CD4-positive, alpha-beta T cell treated with Interleukin-15 for 4 hours (primary cell): ENCODE results near the gene CTIF.

Source experiments
- DNase-seq: peaks from one replicate; pipeline ENCODE4 v3.0.0-alpha.2; 2020; ENCODE audit warnings: low spot score

Gene CTIF

DNA sequence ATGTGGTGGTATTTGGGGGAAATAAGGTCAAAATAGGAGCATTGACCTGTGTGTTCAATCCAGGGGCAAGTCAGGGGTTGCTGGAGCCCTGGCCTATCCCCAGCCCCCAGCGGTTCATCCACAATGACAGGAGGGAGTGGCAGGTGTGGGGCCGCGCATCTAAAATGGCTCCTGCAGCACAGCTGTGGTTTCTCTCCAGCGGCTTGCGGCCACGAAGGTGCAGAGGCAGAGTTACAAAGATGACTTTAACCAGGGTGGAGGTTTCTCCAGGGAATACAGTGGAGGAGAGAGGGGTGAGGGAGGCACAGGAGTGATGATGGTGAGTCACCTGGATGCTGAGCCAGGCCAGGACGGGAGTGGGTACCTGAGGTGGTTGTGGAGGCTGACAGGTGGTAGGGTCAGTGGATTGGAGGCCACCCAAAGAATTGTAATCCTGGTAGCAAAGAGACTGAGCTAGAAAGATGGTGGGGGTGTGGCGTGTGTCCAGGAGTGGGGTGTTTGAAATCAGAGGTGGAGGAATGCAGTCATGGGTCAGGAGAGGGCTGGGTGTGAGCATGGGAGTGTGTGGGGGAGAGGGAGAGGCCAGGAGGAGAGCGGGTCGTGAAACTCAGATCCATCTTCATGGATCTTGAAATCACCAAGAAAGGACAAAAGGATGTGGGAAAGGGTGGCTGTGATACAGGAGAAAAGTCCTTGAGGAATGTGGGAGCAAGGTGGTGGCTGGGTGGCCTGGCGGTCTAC lies 83.2 kb downstream of the CTIF start:
- no peak for DNase-seq

DNA sequence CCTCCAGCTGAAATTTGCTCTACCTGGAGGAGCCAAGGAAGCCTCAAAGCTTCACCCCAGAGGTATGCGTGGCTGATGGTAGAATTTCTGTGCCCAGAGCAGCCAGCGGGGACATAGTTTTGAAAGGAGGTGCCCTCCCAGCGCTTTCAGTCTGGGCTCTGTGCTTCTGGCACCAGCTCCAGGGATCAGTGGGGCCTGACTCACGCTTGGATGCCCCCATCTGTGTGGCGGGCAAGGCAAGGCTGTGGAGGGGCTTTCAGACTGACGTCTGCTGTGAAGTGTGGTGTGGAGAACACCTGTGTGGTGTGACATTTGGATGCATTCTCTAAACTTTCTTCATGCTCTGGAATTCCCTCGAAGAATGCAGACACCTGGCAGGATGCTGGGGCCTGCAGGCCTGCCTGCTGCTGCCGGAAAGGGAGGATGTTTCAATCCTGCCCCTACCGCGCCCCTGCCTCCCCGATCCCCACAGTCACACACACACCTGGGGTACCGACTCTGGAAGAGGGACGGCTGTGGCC lies 84.1 kb downstream of the CTIF start:
- no peak for DNase-seq

DNA sequence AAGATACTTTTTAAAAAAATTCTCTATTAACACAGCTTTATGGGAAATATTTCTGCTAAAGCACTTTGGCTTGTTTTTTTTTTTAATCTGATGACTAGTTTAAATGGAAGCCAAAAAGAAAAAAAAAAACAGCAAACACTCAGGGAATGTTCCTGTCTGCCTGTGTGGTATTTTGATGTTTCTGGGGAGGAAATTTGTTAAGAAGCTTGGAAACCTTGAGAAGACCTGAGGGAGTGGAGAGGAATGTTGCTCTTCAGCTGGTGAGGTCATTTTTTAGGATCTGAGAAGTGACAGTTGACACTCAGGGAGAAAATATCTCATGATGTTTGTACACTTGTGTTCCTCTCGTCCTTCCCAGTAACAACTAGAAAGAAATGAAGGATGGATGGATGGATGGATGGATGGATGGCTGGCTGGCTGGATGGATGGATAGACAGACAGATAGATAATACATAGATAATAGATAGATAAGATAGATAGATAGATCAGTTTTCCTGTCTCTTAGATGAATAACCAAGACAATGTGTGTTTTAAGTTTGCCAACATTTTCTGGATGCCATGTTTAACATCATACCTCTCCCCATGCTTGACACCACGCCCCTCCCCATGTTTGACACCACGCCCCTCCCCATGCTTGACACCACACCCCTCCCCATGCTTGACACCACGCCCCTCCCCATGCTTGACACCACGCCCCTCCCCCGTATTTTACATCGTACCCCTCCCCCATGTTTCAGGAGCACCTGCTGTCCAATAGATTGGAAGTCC lies 84.8 kb downstream of the CTIF start:
- DNase-seq: no peak

DNA sequence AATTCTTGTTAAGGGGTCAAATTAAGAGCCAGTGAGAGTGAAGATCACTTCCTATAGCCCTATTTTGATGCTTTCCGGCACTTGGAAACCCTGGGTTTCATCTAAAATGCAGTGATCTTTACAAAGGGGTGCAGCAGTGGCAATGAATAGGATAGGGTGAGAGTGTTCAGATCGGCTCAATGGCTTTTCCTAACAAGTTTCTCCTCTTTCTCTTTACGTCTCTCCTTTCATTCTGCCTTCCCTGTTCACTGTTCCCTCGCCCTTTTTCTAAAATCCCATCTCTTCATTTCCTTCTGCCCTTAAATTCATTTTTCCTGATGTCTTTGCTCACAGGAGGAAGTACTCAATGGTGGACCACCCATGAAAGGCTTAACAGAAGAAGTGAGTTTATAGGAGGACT lies 86.0 kb downstream of the CTIF start:
- DNase-seq: no peak

DNA sequence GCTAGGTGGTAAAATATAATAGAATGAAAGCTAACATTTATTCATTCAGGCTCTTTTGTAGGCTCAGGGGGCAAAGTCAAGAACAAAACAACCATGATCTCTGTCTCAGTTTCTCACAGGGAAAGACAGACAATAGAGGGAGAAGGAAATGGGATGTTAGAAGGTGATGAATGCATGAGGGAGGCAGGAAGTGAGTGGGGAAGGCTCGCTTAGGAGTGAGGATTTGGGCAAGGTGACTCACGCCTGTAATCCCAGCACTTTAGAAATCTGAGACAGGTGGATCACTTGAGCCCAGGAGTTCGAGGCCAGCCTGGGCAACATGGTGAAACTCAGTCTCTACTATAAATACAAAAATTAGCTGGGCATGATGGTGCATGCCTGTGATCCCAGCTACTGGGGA lies 88.4 kb downstream of the CTIF start:
- DNase-seq: no peak

DNA sequence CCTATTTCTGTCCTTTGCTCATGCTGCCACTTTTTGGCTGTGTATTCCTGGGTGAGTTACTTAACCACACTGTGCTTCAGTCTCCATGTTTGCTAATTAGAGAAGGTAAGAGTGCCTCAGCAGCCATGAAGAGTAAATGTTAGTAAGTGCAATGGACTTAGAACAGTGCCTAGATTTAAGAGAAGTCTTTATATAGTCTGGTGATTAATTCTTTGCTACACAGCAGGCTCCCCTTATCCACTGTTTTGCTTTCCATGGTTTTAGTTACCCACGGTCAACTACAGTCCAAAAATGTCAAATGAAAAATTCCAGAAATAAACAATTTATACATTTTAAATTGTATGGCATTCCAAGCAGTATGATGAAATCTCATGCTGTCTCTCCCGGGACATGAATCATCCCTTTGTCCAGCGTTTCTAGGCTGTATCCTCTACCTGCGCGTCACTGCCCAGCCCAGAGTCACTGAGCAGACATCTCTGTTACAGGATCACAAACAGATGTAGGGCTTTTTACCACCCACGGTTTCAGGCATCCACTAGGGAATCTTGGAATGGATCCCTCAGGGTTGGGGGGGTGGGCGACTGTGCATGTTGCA lies 91.0 kb downstream of the CTIF start:
- DNase-seq: no peak

DNA sequence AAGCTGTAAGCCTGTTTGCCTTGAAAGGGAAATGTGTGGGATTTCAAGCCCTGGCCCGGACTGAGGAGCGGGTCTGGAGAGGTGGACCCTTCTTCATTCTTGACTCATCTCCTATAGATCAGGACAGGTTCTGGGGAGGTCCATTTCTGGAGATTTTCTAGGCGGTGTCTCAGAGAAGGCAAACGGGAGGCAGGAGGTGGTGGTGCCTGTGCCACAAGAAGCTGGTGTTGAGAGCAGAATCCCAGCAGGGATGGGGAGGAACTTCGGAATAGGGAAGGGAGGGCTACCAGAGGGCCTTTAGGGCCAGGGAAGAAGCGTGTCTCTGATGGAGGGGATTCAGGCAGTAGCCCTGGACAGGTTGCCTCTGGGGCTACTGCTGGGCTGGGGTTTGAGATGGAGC lies 93.0 kb downstream of the CTIF start:
- no peak for DNase-seq

DNA sequence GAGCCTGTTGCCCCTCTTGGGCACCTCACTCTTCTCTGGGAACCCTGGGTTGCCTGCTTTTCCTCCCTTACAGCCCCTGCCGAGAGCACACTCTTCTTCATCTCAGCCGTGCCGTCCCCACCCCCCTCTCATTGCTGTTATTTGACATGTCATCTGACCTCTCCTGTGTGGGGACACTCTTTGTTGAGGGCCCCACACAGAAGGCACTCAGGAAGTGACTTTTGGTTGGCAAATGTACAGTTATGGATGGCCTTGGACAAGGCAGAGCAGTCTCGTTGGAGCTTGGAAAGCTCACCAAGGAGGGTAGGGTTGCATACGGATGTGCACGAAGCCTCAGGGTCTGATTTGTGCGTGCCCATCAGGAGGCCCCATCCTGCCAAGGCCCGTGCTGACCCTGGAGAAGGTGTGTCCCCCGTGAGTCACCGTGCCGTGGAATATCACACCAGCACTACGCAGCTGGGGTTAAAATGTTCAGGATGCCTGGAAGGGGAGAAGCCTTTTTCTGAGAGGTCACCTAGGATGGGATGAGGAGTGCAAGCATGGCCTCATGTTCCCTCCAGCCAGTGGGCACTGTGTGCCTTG lies 93.9 kb downstream of the CTIF start:
- DNase-seq: no peak

DNA sequence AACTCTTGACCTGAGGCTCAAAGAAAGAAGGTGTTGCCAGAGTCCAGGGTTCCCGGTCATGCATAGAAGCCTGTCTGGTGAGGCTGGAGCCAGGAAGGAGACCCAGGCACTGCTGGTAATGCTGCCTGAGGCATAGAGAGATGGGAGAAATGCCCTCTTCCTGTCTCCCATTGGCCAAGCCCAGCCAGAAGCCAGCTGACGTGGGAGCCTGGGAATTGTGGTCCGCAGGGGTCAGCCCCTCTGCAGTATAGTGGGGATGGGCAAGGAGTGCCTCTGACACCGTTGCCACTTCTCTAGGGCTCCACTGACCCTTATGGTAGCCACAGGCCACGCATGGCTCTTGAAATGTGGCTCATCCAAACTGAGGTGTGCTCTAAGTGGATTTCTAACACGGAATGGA lies 95.7 kb downstream of the CTIF start:
- DNase-seq: no peak

DNA sequence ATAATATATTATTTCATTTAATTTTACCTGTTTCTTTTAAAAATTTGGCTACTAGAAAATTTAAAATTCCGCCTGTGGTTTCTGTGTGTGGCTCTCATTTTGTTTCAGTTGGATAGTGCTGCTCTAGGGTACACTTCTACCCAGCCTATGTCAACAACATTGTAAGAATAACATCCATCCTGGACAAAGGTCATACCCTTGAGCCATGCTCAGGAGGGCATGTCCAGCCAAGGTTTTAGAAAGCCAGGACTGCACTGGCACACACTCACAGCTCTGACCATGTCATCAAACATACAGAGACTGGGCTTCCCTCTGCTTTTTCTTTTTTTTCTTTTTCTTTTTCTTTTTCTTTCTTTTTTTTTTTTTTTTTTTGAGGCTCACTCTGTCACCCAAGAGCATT lies 96.1 kb downstream of the CTIF start:
- no peak for DNase-seq

DNA sequence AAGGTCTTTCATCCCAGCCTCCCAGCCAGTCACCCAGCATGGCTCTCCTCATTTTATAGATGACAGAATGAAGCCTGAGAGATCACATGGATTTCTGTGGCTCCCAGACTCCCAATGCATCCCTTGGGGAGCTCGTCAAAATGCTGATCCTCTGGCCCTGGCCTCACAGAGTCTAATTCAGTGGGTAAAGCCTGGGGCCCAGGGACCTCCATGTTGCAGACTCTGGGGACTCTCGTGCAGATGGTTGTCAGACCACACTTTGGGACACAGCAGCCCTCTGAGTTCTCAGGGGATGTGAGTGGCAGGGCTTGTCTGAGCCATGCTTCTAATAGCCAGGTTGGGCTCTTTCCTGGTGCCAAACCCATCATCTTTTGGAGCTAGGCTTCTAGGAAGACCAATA lies 97.0 kb downstream of the CTIF start:
- no peak for DNase-seq

DNA sequence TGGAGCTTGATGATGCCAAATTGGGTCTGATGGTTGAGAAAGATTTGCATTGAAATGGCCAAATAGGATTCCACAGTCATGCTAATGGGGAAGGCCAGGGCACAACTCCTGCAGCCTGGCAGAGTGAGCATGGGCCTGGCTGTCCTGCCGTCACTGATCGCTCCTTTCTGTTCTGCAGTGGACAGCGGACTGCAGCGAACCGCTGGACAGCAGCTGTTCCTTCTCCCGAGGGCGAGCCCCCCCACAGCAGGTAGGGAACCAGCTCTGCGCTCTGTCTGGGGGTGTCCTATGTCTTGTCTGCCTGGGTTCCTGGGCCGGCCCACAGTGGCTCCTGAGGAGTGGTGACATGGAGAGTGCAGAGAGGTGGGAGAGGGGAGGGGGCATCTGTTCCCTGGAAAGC lies 97.6 kb downstream of the CTIF start:
- no peak for DNase-seq

DNA sequence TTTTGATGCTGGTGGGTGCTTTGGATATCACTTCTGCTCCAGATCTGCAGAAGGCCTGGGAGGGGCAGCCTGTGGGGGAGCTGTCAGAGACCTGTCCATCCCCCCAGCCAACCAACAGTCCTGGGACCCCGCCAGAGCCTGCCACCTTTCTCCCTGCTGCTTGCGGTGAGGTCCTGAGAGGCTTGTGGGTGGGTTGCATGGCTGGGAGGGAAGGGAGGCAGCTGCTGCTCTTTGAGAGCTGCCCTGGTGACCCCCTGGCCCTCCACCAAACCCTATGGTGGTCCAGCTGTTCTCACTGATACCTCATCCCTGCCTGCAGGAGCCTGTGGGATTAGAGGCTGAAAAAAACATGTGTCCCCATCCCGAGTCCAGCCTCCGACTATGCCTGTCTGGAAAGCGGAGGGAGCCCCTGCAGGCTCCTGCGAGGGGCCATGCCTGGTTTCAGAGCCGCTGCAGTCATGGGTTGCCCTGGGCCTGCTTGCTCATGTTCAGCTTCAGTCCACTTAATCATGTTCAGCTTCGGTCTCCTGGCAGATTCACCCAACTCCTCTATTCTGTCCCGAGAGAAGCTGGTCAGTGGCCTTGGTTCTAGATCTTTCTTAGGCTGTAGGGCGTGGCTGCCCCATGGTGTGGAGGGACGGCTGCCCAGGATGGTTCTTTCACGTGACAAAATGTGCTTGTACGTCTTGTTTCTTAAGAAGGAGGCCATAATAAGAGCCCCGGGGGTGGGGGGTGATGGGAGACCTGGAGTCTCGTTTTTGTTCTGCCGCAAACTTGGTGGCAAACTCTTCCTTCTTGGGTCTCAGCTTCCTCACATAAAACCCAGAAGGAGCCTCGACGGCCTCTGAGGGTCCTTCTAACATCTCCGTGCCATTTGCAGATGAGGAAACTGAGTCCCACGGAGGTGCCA lies 98.5 kb downstream of the CTIF start:
- no peak for DNase-seq

DNA sequence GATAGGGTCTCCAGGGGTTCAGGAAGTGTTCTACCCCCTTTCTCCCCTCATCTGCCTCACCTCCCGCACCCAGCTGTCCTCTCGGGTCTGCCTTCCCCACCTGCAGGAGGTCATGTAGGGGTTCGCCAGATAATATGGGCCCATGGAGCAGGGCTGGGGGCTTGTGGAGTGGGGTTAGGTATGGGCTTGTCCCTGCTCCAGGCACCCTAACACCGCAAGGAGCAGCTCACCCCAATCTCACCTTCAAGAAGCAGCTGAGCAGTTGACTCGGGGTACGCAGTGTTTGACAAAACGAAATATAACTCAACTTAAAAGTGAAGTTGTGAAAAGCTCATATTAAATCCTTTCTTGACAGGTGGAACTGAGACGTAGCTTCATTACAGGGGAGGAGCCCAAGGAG lies 99.6 kb downstream of the CTIF start:
- no peak for DNase-seq

DNA sequence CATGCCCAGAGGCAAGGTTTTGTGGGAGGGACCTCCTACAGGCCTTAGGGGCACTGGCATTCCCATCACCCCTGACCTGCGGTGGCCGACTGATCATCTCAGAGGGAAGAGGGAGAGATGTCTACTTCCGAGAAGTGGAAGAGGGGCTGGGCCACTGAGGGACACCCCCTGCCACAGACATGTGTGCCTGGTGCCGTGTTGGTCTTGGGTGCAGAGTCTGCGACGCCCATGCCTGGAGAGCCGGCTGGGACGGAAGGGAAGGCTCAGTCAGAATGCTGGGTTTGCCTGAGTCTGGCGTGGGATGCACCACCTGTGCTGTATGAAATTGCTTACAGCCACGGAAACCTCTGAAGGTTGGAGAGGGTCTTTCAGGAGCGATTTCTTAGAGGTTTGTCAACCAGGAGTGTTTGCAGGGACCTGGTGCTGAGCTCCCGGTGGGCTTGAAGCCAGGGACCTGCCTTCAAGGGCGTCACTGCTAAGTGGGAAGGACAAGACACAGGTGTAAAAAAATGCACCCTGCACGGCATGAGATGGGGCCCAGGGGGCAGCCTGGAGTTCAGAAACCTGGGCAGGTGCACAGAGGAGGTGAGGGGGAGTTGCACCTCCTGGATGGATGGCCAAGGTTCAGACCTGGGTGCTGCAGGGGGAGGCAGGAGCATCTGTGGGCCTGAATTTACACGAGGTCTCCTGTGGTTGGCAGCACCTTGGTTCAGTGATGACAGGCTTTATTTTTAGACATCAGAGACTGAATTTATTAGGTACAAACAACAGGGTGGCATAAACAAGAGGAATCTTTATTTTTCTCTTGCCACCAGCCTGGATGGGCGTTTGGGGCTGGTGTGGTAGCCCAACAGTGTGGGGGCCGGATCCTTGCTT lies 100.3 kb downstream of the CTIF start:
- DNase-seq: no peak

DNA sequence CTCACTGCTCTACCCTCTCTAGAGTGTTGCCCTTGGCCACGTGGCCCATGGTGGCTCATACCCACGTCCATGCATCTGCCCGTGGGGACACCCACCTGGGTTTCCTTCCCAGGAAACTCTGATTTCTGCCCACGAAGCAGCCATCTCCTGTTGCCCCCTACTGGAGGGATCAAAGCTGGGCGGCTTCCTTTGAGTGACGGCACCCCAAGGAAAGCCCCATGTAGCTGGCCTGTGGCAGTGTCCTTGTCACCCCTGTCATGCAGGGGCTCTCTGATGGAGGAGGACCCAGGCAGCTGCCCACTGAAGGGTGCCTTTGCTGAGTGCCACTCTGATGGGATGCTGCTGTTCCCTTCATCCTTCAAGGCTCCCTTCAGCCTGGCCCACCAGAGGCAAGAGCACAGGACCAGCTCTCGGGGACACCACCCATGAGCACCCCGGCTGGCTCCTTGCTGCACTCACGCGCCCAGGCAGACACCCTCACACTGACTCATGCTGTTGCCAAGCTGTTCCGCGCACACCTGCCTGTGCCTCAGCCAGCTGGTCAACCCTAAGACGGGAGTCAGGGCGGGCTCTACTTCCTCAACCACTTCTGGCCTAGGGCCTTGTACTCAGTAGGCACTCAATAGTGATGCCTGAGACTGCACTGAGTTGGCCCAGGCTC lies 101.1 kb downstream of the CTIF start:
- no peak for DNase-seq

DNA sequence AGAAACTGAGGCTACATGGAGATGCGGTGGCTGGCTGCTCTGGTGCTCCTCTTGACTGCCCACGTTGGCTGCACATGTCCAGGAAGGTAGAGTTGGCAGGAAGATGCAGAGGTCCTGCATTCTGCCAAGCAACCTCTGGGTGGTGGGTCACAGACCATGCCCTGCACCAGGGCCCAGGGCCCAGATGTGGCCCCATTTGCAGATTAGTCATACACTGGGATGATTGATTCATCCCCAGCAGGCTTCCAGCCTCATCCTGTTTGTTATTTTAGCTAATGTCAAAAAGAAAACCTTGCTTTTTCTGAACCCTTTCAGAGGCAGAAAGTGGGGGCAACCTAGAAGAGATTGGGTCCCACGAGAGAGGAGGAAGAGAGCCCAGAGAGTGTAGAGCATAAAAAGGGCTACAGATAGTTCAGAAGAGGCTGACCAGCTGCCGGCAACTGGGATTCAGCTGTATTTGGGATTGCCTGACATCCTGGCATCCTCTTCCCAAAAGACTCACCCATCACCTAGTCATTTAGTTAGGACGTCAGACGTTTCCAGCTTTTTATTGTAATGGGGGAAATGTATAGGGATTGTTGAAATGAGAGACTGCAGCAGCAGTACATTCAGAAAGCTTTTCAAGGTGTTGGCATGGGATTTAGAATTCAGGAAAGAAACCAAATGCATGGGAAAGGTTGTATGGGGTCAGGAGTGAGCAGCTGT lies 101.9 kb downstream of the CTIF start:
- no peak for DNase-seq

DNA sequence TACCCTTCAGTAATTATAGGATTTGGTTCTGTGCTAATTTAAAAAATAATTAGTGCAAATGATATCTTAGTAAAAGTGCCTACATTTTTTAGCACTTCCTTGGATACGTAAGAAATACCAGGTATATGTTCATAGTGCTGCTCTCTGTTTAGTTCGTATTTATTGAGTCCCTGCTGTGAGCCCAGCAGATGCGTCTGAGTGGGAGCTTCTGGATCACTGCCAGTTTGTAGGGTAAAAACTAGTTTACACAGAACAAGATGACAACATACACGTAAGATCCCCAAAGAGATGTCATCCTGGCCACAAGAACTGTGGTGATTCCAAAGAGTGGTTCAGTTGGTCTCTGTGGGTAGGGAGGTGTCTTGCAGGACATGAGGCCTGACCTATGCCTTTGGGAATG lies 103.2 kb downstream of the CTIF start:
- no peak for DNase-seq

DNA sequence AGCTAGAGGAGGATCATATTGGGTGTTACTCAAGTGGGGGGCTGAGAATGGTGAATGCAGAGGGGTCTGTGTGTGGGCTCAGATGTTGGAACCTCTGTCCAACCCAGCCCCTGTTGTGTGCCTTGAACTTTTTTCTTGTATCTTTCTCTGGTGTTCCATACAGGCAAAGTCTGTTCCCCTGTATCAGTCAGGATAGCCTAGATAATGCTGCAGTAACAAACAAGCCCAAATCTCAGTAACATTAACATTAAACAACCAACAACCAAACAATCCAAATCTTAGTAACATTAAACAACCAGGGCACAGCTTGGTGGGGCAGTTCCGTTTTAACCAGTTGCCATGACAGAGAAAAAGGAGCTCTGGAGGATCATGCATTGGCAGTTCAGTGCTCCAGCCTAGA lies 103.7 kb downstream of the CTIF start:
- no peak for DNase-seq

DNA sequence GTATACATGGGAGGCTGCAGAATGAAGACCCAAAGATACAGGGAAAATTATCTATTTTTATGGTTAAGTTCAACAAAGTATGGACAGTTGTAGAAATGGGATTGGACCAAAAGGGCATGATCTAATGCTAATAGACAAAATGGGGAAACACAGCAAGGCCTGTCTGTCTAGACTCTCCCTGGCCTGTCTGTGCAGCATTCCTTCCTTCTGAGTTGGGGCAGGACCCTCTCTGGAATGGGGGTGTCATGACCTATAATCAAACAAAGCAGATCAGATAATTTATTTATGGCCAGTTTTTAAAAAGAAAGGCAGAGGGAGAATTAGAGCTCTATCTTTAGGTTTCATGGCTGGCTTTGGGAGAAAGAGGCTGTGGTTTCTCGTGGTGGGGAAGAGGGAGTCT lies 104.4 kb downstream of the CTIF start:
- DNase-seq: no peak
